DMS53 treated with DMSO at 0.1 percent for 48 hours (cell line): ENCODE results near the gene SLC7A6.

Experiments
- DNase-seq: peaks from one replicate; lab custom pipeline; 2025; ENCODE audit not compliant: unreplicated experiment; lab: John Stamatoyannopoulos, UW

Gene SLC7A6

DNA sequence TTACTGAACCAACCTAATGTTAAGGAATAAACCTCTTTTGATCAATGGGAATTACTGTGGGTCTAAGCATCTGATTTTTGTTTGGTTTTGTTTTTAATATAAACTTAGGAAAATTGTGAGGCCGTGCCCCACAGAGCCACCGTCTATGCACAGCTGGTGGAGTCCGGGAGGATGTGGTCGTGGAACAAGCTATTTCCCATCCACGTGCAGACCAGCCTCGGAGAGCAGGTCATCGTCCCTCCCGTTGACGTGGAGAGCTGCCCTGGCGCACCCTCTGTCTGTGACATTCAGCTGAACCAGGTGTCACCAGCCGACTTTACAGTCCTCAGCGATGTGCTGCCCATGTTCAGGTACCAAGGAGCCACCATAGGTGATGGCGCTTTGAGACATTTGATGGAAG lies 74.9 kb downstream of the SLC7A6 start:
- no peak for DNase-seq

DNA sequence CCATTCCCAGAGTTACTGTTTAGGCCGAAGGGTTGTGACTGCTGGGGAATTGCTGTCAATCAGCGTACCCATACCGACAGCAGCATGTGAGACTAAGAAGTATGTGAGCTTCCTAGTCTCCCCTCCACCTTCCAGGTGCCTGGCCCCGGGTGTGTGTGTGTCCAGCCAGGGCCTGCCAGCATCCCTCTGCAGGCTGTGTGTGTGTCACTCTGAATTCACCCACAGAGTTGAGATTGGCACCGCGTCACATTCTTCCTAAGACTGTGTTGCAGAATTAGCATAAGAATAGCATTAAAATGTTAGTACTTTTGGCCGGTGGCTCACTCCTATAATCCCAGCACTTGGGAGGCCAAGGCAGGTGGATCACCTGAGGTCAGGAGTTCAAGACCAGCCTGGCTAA lies 78.3 kb downstream of the SLC7A6 start:
- no peak for DNase-seq

DNA sequence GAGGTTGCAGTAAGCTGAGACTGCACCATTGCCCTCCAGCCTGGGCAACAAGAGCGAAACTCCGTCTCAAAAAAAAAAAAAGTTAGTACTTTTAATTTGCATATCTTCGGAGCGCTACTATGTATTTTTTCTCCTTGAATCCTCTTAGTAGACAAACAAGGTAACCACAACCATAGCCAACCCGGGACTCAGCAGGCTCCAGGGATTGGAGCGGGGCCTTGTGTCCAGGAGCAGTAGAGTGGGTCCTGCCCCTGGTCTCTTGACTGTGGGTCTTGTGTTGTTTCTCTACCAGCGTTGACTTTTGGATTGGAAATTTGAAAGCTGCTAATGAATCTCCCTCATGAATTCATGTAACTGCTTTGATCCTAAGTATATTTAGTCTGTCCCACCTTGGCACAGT lies 78.8 kb downstream of the SLC7A6 start:
- DNase-seq, result no peak

DNA sequence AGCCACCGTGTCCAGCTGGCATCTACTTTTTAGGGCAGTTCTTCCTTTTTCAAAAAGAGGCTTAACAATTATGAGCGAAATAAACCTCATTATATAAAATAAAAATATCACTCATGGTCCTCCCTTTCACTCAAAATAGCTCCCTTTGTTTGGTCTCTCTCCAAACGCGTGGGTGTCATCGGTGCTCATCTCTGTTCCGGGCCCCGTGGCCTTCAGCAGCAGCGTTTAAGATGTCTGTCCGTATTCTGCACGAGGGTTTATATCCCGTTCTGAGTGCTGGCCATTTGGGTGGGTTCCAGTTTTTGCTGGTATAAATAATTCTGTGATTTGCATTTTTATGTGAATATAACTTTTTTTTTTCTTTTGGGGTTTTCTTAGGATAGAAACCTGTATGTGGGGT lies 79.9 kb downstream of the SLC7A6 start:
- DNase-seq, result no peak

DNA sequence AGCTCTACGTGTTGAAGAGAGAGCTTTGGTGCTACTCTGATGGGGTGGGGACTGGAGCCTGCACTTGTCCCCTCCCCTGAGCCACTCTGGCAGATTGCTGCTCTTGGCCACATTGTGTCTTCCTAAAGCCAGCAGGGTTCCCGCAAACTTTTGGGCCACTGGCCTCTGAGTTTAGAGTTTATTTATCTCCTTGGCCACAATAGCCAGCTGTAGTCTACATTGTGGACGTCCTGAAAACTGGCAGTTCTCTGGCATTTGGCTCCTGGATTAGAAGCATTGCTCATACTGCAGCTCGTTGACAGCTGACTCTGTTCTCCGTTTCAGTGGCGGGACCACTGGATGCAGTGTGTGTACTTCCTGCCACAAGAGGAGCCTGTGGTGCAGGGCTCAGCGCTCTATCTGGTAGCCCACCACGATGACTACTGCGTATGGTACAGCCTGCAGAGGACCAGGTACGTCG lies 81.1 kb downstream of the SLC7A6 start:
- DNase-seq, result no peak

DNA sequence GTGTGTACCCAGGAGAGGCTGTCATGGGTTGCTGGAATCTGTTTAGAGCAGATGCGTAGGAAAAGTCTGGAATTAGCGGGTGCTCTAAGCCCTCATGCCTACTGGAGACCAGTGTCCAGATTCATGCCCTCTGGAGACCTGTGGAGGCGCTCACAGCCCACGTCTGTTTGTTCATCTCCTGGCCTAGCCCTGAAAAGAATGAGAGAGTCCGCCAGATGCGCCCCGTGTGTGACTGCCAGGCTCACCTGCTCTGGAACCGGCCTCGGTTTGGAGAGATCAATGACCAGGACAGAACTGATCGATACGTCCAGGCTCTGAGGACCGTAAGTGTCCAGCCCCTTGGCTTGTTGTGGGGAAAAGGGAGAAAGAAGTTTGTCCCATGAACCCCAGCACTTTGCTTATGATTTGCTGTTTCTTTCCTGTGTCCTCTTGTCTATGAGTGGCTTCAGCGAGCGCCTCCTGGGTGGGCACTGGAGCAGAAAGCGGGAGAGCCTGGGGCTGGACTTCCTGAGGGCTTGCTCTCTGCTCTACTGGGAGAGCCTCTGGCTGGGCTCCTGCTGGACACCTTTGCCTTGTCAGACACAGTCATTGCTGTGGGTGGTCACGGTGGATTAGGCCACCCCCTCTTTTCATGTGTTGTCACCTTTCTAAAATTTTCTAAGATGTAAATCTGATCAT lies 81.8 kb downstream of the SLC7A6 start:
- DNase-seq, result no peak

DNA sequence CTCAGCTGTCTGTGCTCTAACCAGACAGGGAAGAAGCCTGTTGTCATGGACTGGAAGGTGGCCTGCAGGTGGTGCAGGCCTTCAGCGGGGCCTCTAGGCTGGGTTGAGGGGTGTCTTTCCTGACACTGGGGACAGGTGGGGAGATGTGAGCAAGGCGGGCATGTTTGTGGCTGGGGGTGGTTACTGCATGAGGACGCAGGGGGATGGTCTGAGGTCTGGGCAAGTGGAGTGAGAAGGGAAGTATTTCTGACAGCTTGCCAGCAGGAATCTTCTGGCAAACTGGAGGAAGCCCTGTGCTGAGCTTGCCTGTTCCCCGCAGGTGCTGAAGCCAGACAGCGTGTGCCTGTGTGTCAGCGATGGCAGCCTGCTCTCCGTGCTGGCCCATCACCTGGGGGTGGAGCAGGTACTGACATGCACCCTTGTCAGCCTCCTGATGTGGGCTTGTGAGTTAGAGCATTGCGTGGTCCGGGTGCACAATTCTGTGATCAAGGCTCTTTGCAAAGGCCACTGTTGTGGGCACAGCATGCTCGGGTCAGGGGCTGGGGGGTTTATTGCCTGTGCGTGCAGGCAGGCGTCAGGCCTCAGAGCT lies 82.7 kb downstream of the SLC7A6 start:
- no peak for DNase-seq

DNA sequence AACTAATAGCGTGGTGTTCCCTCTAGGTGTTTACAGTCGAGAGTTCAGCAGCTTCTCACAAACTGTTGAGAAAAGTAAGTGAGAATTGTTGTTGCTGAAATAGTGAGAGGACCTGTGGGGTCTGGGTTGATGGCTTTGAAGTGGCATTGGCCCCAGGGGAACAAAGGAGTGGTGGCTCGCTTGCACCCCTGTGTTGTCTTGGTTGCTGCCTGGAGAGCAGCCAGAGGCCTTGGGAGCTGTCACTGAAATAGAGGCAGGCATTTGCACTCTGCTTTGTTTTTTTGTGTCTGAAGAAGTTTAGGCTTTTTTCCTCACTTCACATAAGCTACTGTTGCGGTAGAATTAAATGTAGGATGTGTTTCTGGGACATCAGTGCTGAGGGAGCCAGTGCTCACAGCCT lies 83.3 kb downstream of the SLC7A6 start:
- DNase-seq, result no peak

DNA sequence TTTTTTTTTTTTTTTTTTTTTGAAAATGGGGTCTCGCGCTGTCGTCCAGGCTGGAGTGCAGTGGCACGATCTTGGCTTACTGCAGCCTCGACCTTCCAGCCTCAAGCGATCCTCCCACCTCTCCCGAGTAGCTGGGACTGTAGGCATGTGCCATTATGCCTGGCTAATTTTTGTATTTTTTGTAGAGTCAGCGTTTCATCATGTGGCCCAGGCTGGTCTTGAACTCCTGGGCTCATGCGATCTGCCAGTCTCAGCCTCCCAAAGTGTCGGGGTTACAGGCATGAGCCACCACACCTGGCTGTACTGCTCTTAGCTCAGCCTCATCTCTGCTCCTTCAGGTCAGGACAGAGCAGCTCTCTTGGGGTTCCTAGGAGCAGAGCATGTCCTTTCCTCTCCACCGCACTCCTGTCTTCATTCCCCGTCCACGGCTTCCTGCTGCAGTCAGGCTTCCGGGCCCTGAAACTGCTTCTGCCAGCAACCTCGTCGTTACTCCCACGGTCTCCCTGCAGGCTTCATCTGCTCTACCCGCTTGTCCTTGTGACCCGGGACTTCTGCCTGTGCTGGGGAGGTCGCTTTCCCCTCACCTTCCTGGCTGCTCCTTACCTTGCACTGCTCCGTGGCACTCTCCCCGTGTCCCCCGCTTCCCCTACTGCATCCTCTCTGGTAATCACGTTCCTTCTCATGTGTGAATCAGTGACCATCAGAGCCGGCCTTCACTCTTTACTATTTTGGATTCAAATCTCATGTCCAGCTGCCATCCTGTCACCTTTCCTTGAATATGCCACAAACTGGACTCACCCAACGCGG lies 84.5 kb downstream of the SLC7A6 start:
- no peak for DNase-seq

DNA sequence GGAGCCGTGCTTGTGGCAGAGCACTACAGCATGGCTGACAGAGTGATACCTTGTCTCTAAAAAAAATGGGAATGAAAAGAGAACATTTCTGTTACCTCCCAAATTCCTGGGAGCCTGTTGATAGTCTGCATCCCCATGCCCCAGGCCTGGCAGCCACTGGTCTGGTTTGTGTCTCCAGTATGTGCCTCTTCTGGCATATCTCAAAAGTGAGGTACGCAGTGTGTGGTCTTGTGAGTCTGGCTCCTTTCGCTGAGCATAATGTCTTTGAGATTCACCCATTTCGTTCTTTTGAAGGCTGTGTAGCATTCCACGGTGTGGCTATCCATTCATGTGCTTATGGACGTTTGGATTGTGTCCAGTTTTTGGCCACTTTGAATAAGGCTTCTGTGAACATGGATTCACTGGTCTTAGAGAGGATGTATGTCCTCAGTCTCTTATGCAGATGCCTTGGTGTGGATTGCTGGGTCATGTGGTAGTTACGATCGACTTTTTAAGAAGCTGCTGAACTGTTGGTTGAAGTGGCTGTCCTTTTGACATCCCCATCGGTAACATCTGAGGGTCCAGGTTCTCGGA lies 85.6 kb downstream of the SLC7A6 start:
- no peak for DNase-seq

DNA sequence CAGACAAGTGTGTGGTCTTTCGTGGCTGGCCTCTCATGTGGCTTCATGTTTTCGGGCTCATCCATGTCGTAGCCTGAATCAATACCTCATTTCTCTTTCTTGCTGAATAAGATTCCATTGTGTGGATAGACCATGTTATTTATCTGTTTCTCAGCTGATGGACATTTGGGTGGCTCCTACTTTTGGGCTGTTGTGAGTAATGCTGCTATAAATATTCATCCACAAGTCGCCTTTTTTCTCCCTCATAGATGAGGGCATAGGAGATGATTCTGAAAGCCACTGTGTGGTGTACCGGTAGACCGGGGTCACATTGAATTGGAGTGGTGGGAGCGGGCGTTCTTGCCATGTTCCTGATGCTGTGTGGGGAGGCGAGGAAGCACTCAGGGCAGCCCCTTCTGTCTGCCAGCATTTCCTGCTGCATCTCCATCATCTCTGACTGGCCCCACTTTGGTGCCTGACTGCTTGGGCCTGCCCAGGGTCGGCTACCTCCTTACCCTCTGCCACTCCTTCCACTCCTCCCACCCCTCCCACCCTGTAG lies 86.6 kb downstream of the SLC7A6 start:
- DNase-seq, result no peak
